ENCODE measurements around the gene CCL22. TPM values are rescaled to one million over a fixed set of nuclear protein-coding genes. Genes with fewer than 3 reads are reported as not detected.
A peak's percentile ranks its signal among the peaks of the same experiment; 100 is the strongest.

The CCL22 gene
- total RNA-seq (2012; rRNA removed) (not detected in 2 replicates), polyA plus RNA-seq (2012; rRNA removed) (not detected in 2 replicates), Bru-seq, nascent RNA (not detected), BruChase-seq, experiment 1, labeled RNA remaining after a 6-hour chase (not detected), BruChase-seq, experiment 2, labeled RNA remaining after a 2-hour chase (not detected)
- not detected in 2 replicates for polyA plus RNA-seq (2012; cell fraction: cytosol; rRNA removed)
- not detected in 2 replicates for polyA plus RNA-seq (2012; cell fraction: nucleus; rRNA removed; ENCODE audit: low replicate concordance)
- long read RNA-seq = 0 reads

DNA sequence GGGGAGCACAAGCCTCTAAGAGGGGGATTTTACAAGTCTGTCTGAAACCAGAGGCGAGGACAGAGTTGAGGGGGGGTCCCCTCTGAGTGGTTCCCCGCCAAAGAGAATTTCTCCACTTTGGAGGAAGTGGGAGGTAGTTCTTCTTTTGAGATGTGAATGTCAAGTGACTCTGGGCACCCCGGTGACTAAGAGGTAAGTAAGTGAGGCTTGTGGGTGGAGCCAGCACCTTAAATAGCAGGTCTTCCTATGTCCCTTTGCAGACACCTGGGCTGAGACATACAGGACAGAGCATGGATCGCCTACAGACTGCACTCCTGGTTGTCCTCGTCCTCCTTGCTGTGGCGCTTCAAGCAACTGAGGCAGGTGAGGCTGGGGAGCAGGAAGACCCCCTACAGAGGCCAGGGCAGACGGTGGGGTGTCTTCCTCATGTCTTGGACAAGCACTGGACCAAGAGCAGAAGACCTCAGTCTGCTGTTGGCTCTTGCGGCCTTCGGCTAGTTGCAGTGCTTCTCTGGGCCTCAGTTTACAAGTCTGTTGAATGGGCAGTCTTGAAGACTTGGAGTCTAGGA is at the start of gene CCL22:
CCL22 (plus strand) TSS at position 257 of the 569 bp plus-strand sequence; CDS start at position 291, 34 bp downstream.
- in situ Hi-C loops (cut with MboI; ENCODE audit: low sequenced_read_pairs) = no loop called here
- no TSS peak for BruUV-seq (replicated peaks)
- Histone ChIP-seq H3K27ac (ENCODE audit: insufficient read depth, low read length) (no peak within 1 kb of the TSS), H3K4me3 (ENCODE audit: insufficient read depth, low read depth, low read length) (no peak within 1 kb of the TSS), H3K9me1 (ENCODE audit: insufficient read depth, low read length) (no peaks in the 10 kb centered on the region), H3K23ac (ENCODE audit: low read depth, low read length) (no peak within 1 kb of the TSS), H2AK9ac (replicated peaks; ENCODE audit: low read depth, low read length, poor library complexity) (no peak within 1 kb of the TSS), H2BK20ac (ENCODE audit: low read depth, low read length) (no peak within 1 kb of the TSS), H2BK5ac (ENCODE audit: low read depth, low read length, poor library complexity, severe bottlenecking) (no peak within 1 kb of the TSS), H3K4ac (ENCODE audit: low read depth, low read length) (no peak within 1 kb of the TSS), H2AK5ac (ENCODE audit: low read depth, low read length) (no peak within 1 kb of the TSS), H4K8ac (ENCODE audit: low read depth in 2 of 2, low read length in 2 of 2) (no peak within 1 kb of the TSS), H3K9ac (ENCODE audit: low read depth, low read length) (no peak within 1 kb of the TSS), H3K4me2 (ENCODE audit: low read depth, low read length) (no peak within 1 kb of the TSS), H4K91ac (ENCODE audit: insufficient read depth, low read depth, low read length) (no peak within 1 kb of the TSS), H2BK120ac (ENCODE audit: low read depth, low read length) (no peak within 1 kb of the TSS), H3K18ac (ENCODE audit: low read depth, low read length) (no peak within 1 kb of the TSS), H3K56ac (ENCODE audit: extremely low read depth, insufficient read depth, low read length) (no peak within 1 kb of the TSS), H3K4me1 (ENCODE audit: control insufficient read depth, insufficient read depth, low read length) (no peaks in the 10 kb centered on the region), H4K20me1 (ENCODE audit: insufficient read depth, low read length) (no peaks in the 10 kb centered on the region), H3K36me3 (ENCODE audit: control insufficient read depth, insufficient read depth, low read length) (no peaks in the 10 kb centered on the region), H2BK15ac (ENCODE audit: low read depth, low read length) (no peak within 1 kb of the TSS), H3K14ac (replicated peaks; ENCODE audit: low read depth, low read length) (no peak within 1 kb of the TSS), H2AFZ (replicated peaks; ENCODE audit: low read length, poor library complexity) (peak within 1 kb of the TSS; percentile 32), H4K5ac (ENCODE audit: low read depth, low read length) (no peak within 1 kb of the TSS), H3K9me3 (ENCODE audit: control insufficient read depth, insufficient read depth, low read length) (no peaks in the 10 kb centered on the region), H3K79me1 (ENCODE audit: low read depth in 1 of 2, low read length in 2 of 2) (no peaks in the 10 kb centered on the region), H3K27me3 (ENCODE audit: control insufficient read depth, insufficient read depth, low read length) (peaks cover 67% of the 10 kb centered on the region)
- ChIA-PET POLR2A (ENCODE audit: unreplicated experiment) (no interaction called here), CTCF (no interaction called here)
- TF ChIP-seq RFX5 (IDR thresholded peaks at IDR 0.05; ENCODE audit: low read depth, low read length) (no peak), CEBPB (IDR thresholded peaks at IDR 0.05; ENCODE audit: low read depth, low read length) (no peak), SMC3 (IDR thresholded peaks at IDR 0.05; ENCODE audit: low read depth, low read length) (no peak), CTCF (conservative IDR thresholded peaks at IDR 0.05; ENCODE audit: low read depth, low read length) (no peak), NFE2L2 (IDR thresholded peaks at IDR 0.05; ENCODE audit: low read depth, low read length) (no peak), RAD21 (IDR thresholded peaks at IDR 0.05; ENCODE audit: low read length) (no peak)
- TF ChIP-seq, protein P1, sequence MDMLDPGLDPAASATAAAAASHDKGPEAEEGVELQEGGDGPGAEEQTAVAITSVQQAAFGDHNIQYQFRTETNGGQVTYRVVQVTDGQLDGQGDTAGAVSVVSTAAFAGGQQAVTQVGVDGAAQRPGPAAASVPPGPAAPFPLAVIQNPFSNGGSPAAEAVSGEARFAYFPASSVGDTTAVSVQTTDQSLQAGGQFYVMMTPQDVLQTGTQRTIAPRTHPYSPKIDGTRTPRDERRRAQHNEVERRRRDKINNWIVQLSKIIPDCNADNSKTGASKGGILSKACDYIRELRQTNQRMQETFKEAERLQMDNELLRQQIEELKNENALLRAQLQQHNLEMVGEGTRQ (IDR thresholded peaks at IDR 0.05; ENCODE audit: low read depth, low read length) = no peak
- WGBS, 2 experiments (ENCODE audit: extremely low coverage in 2 of 2, insufficient read length in 1 of 2) = 83% methylated on average over 5 of the region's 9 CpGs; no CpG with 5 or more reads in 1 of the 2 experiments
- ATAC-seq (ENCODE audit: low read depth) (no peak), DNase-seq (no peak)
- intact Hi-C loops (cut with micrococcal nuclease) = no loop called here
- dilution Hi-C loops (cut with HindIII; ENCODE audit: low sequenced_read_pairs, unreplicated experiment) = no loop called here

All from IMR-90 (cell line).